Hematopoietic multipotent progenitor cell treated with erythropoietin and hydrocortisone succinate and interleukin-3 and kit ligand, for 15 days (in vitro differentiated cells): ENCODE results near the gene SPATA32.
"Not testable (repeated sequence)": the region's sequence is repeated elsewhere in the genome, so short reads cannot be mapped to it uniquely, and the experiment has no call there.

Source experiments
- DNase-seq: peaks from one replicate; pipeline ENCODE4 v3.0.0-alpha.2; 2015; ENCODE audit warnings: low spot score

The SPATA32 gene

GRCh38 chr17:45261577-45262515 lies at the start of gene SPATA32:
Gene SPATA32 (minus strand): TSS chr17:45262094. CDS start chr17:45262016, 78 bp downstream.
- no peak for DNase-seq

GRCh38 chr17:45311401-45311759 lies 49.5 kb upstream of the SPATA32 start:
- no peak for DNase-seq

GRCh38 chr17:45310380-45311324 lies 48.8 kb upstream of the SPATA32 start:
- DNase-seq = no peak

- DNase-seq = no peak
Measured at GRCh38 chr17:45309400-45309799, 47.5 kb upstream of the SPATA32 start.

- no peak for DNase-seq
Measured at GRCh38 chr17:45308840-45309239, 46.9 kb upstream of the SPATA32 start.

- DNase-seq = no peak
Measured at GRCh38 chr17:45308016-45308365, 46.1 kb upstream of the SPATA32 start.

- DNase-seq = peak; percentile 28
Measured at GRCh38 chr17:45307290-45308015, 45.6 kb upstream of the SPATA32 start.

GRCh38 chr17:45306623-45307022 lies 44.7 kb upstream of the SPATA32 start:
- no peak for DNase-seq

- DNase-seq = no peak
Measured at GRCh38 chr17:45306094-45306493, 44.2 kb upstream of the SPATA32 start.

GRCh38 chr17:45305530-45306087 lies 43.7 kb upstream of the SPATA32 start:
- DNase-seq = no peak

GRCh38 chr17:45302649-45303173 lies 40.8 kb upstream of the SPATA32 start:
- no peak for DNase-seq

GRCh38 chr17:45302220-45302619 lies 40.3 kb upstream of the SPATA32 start:
- DNase-seq = not testable (repeated sequence)

- no peak for DNase-seq
Measured at GRCh38 chr17:45301674-45302073, 39.8 kb upstream of the SPATA32 start.

- DNase-seq = no peak
Measured at GRCh38 chr17:45300060-45300751, 38.3 kb upstream of the SPATA32 start.

- DNase-seq = no peak
Measured at GRCh38 chr17:45299361-45299760, 37.5 kb upstream of the SPATA32 start.

GRCh38 chr17:45298546-45299285 lies 36.8 kb upstream of the SPATA32 start:
- no peak for DNase-seq

GRCh38 chr17:45296833-45297124 lies 34.9 kb upstream of the SPATA32 start:
- peak; percentile 34 for DNase-seq

- DNase-seq = no peak
Measured at GRCh38 chr17:45296003-45296832, 34.3 kb upstream of the SPATA32 start.

GRCh38 chr17:45294506-45294905 lies 32.6 kb upstream of the SPATA32 start:
- no peak for DNase-seq
